ENCODE data around the gene SPPL3.

- TF ChIP-seq CTCF (IDR thresholded peaks at IDR 0.05) (no peak), SIN3A (IDR thresholded peaks at IDR 0.05; ENCODE audit: borderline replicate concordance, insufficient read depth, low read depth, low read length) (no peak), POLR2AphosphoS5 (IDR thresholded peaks at IDR 0.05; ENCODE audit: low read depth, low read length) (no peak), REST (IDR thresholded peaks at IDR 0.05; ENCODE audit: insufficient read depth in 1 of 2, low read depth in 2 of 2, low read length in 1 of 2) (no peak), TCF7L2 (IDR thresholded peaks at IDR 0.05; ENCODE audit: low read depth, low read length) (no peak)
Observed at GRCh38 chr12:120882055-120882555, 22.1 kb downstream of the SPPL3 start.
